Uterus (tissue), 4 donors: ENCODE results near the gene MINDY1. TPM values are rescaled to one million over a fixed set of nuclear protein-coding genes. Genes with fewer than 3 reads are reported as not detected.
A peak's percentile ranks its signal among the peaks of the same experiment; 100 is the strongest.

Source experiments
- DNase-seq, 2 donors: peaks; one replicate each; pipeline ENCODE4 v3.0.0-alpha.2; 2019 to 2020
- H3K27ac ChIP-seq, 2 donors: fragments of 200-600 bp; sonication (generic); 1 replicate in 1 of 2; 2 replicates in 1 of 2; pipeline ENCODE4 v1.5.1; 2016 to 2018
- H3K27me3 ChIP-seq, 2 donors: fragments of 200-600 bp; sonication (generic); one replicate each; pipeline ENCODE4 v1.5.1; 2018 to 2019; ENCODE audit warnings: control low read depth in 1 of 2
- H3K36me3 ChIP-seq, 2 donors: fragments of 200-600 bp; sonication (generic); one replicate each; pipeline ENCODE4 v1.5.1; 2019; ENCODE audit warnings: control low read depth in 1 of 2
- H3K4me1 ChIP-seq, 2 donors: fragments of 200-600 bp; sonication (generic); one replicate each; pipeline ENCODE4 v1.5.1; 2018 to 2019; ENCODE audit warnings: control low read depth in 1 of 2
- H3K4me3 ChIP-seq, 2 donors: fragments of 200-600 bp; sonication (generic); 1 replicate in 1 of 2; 2 replicates in 1 of 2; pipeline ENCODE4 v1.5.1; 2018 to 2019; ENCODE audit warnings: mild to moderate bottlenecking in 1 of 2
- H3K9me3 ChIP-seq, 2 donors: fragments of 200-600 bp; sonication (generic); one replicate each; pipeline ENCODE4 v1.5.1; 2019; ENCODE audit warnings: control low read depth in 1 of 2
- POLR2A ChIP-seq, 2 donors: fragments of 450-650 bp; IDR thresholded peaks; one replicate each; pipeline ENCODE4 v1.6.1; 2016; ENCODE audit warnings: antibody characterized with exemption in 2 of 2, mild to moderate bottlenecking in 1 of 2, moderate library complexity in 1 of 2
- intact Hi-C: fragments of 100-400 bp; cut with DNase I; formaldehyde crosslinking; loops from one replicate; pipeline ENCODE4 v1.15.1; 2023; ENCODE audit warnings: low total_unique reads
- total RNA-seq, 4 donors: library from RNA; depleted of rRNA in 3 of 4; stranded (reverse); fragments of >200 nt in 3 of 4; gene quantifications; one replicate each; pipeline versions ENCODE4 v1.1.0 to v1.2.4, GENCODE V29; 2014 to 2023
- TF ChIP-seq, protein P1 (sequence below), 4 experiments: fragments of 200-600 bp in 2 of 4; fragments of 450-650 bp in 2 of 4; sonication (generic) in 2 of 4; IDR thresholded peaks; one replicate each; pipeline ENCODE4 v1.5.1; 2016 to 2019; ENCODE audit warnings: antibody characterized with exemption in 4 of 4, mild to moderate bottlenecking in 2 of 4, moderate library complexity in 1 of 4
- donor health status: DM: yes; HTN: yes; CAD: no.

The MINDY1 gene, protein sequence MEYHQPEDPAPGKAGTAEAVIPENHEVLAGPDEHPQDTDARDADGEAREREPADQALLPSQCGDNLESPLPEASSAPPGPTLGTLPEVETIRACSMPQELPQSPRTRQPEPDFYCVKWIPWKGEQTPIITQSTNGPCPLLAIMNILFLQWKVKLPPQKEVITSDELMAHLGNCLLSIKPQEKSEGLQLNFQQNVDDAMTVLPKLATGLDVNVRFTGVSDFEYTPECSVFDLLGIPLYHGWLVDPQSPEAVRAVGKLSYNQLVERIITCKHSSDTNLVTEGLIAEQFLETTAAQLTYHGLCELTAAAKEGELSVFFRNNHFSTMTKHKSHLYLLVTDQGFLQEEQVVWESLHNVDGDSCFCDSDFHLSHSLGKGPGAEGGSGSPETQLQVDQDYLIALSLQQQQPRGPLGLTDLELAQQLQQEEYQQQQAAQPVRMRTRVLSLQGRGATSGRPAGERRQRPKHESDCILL
- 10 to 100 TPM in 3 of 4 donors, 1 to 10 TPM in 1; 10.0 to 37.7 (median 24.6) TPM for total RNA-seq

DNA sequence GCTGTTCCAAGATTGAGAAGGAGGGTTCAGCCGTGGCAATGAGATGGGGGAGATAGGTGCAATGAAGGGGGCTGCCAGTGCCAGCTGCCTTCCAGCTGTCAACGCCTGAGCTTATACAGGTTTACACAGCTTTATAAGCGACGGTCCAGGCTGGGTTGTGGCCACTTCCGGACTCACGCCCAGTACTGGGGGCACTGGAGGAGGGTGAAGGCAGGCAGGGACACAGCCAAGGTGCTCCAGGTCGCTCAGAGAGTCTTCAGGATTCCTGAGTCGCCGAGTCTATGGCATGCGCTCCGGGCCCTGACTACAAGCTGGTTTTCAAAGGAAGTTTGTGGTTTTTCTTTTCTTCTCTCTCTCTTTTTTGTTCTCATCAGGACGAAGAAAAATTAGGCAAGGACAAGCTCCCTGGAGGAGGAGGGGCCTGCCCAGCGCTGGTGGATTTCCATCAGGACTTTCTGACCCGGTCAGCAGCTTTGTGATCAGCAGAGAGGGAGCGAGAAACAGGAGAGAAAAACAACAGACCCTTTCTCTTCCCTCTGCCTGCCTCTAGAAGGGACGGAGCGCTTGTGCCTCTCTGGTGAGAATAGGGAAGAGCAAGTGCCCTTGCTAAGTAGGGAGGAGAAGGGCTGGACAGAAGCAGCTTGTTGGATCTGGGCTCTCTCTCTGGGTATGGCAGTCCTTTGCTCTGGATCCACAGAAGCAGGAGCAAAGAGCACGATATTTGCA, at the start of gene MINDY1:
MINDY1 (minus strand) TSS at position 576 of the 726 bp plus-strand sequence. CDS start 4,285 bp downstream, outside the sequence.
- TF ChIP-seq, protein P1, sequence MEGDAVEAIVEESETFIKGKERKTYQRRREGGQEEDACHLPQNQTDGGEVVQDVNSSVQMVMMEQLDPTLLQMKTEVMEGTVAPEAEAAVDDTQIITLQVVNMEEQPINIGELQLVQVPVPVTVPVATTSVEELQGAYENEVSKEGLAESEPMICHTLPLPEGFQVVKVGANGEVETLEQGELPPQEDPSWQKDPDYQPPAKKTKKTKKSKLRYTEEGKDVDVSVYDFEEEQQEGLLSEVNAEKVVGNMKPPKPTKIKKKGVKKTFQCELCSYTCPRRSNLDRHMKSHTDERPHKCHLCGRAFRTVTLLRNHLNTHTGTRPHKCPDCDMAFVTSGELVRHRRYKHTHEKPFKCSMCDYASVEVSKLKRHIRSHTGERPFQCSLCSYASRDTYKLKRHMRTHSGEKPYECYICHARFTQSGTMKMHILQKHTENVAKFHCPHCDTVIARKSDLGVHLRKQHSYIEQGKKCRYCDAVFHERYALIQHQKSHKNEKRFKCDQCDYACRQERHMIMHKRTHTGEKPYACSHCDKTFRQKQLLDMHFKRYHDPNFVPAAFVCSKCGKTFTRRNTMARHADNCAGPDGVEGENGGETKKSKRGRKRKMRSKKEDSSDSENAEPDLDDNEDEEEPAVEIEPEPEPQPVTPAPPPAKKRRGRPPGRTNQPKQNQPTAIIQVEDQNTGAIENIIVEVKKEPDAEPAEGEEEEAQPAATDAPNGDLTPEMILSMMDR (IDR thresholded peaks at IDR 0.05) = peak; percentile 36 to 74 (median 67)
- TF ChIP-seq POLR2A (IDR thresholded peaks at IDR 0.05) = peak; percentile 61 to 72
- H3K27me3 ChIP-seq = no peaks in the 10 kb centered on the region
- peak within 1 kb of the TSS; percentile 54 to 71 for H3K4me3 ChIP-seq
- DNase-seq = peak; percentile 68 to 81
- H3K4me1 ChIP-seq = peaks cover 0 to 4% of the 10 kb centered on the region in 2 donors
- intact Hi-C loops = no loop called here
- no peaks in the 10 kb centered on the region for H3K36me3 ChIP-seq
- H3K27ac ChIP-seq = peak within 1 kb of the TSS; percentile 90 to 93
- H3K9me3 ChIP-seq = no peaks in the 10 kb centered on the region

DNA sequence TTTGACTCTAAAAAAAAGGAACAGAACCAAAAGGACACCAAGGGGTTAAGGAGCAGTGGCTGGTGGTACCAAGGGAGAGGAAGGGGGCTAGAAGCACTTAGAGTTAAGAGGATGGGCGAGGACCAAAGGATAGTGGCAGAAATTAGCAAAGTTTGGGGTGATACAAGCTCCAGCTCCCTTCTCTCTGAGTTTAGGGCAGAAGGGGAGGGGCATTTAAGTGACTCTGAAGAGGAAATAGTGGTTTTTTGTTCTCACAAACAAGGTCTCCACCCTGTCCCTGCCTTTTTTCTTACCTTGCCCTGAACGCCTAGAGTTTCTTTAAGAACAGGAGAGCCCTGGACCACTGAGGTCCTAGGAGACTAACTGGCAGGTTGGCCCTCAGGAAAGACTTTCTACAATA, 49.4 kb upstream of the MINDY1 start:
- intact Hi-C loops = no loop called here
- H3K9me3 ChIP-seq = no peaks in the 10 kb centered on the region
- TF ChIP-seq, protein P1 (IDR thresholded peaks at IDR 0.05) = no peak
- no peak for TF ChIP-seq POLR2A (IDR thresholded peaks at IDR 0.05)
- no peak for DNase-seq
- no peak overlapping the region for H3K4me3 ChIP-seq
- peak overlapping the region; percentile 2 to 95 for H3K27ac ChIP-seq
- H3K36me3 ChIP-seq = no peaks in the 10 kb centered on the region
- H3K27me3 ChIP-seq = no peaks in the 10 kb centered on the region
- peaks cover 0 to 12% of the 10 kb centered on the region in 2 donors for H3K4me1 ChIP-seq

DNA sequence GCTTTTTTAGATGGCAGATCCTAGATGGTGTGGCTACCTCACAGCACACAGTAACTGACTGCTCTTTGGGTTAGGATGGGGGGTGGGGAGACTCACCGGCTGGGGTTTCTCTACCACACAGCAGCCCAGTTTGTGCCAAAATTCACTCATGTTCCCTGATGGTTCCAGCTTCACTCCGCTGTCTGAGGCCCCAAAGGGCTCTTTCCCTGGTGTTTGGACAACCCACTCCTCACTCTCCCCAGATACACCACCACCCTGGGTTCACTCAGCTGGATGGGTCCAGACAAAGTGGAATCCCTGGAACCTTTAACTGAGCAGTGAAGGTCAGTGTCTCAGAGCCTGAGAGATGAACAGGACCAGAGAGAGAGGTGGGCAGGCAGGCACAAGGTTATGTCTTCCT, 48.9 kb upstream of the MINDY1 start:
- Histone ChIP-seq H3K9me3 (no peaks in the 10 kb centered on the region), H3K4me1 (peaks cover 0 to 12% of the 10 kb centered on the region in 2 donors), H3K36me3 (no peaks in the 10 kb centered on the region), H3K27me3 (no peaks in the 10 kb centered on the region), H3K4me3 (no peak overlapping the region), H3K27ac (peak overlapping the region; percentile 2 to 95)
- DNase-seq = no peak
- intact Hi-C loops = no loop called here
- TF ChIP-seq POLR2A (IDR thresholded peaks at IDR 0.05) = no peak
- TF ChIP-seq, protein P1 (IDR thresholded peaks at IDR 0.05) = no peak

DNA sequence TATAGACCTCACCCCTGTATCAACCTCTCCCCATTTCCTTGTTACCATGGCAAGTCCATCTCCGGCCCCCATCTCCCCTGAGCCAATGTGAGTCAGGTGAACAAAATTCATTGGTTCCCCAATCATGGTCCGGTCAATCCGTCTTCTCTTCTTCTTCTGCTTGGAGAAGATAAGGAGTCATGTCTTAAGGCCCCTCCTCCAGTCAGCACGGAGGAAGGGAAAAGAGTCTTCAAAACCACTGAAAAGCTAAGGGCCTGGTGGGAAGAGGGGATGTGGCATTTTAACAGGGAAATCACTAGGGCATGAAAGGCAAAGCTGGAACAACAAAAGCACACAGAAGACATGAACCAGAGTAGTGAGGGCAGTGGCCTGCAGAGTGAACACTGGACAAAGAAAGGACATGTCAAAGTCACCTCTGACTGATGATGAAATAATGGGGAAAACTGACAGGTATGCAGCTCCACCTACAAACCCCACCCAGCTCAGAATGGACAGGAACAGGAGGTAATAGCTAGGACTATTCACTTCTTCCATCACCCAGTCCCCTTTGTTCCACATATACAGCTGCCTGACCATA, 48.4 kb upstream of the MINDY1 start:
- H3K27me3 ChIP-seq = no peaks in the 10 kb centered on the region
- no peaks in the 10 kb centered on the region for H3K9me3 ChIP-seq
- H3K27ac ChIP-seq = peak overlapping the region in 1 of 2 donors; percentile 2
- TF ChIP-seq POLR2A (IDR thresholded peaks at IDR 0.05) = no peak
- TF ChIP-seq, protein P1 (IDR thresholded peaks at IDR 0.05) = no peak
- DNase-seq = no peak
- no peak overlapping the region for H3K4me3 ChIP-seq
- H3K36me3 ChIP-seq = no peaks in the 10 kb centered on the region
- intact Hi-C loops = no loop called here
- peaks cover 0 to 12% of the 10 kb centered on the region in 2 donors for H3K4me1 ChIP-seq
